Body of pancreas (tissue), 4 donors: ENCODE data around the gene THPO.

ENCODE experiments used
- POLR2A ChIP-seq, 3 donors: fragments of 450-650 bp; IDR thresholded peaks; one replicate each; pipeline ENCODE4 v1.6.1; 2016; ENCODE audit warnings: antibody characterized with exemption in 3 of 3, mild to moderate bottlenecking in 2 of 3
- TF ChIP-seq, protein P1 (sequence below), 7 experiments: fragments of 450-650 bp in 4 of 7; fragments of 200-600 bp in 3 of 7; sonication (generic) in 3 of 7; IDR thresholded peaks; one replicate each; pipeline ENCODE4 v1.5.1; 2016 to 2019; ENCODE audit warnings: antibody characterized with exemption in 7 of 7

DNA sequence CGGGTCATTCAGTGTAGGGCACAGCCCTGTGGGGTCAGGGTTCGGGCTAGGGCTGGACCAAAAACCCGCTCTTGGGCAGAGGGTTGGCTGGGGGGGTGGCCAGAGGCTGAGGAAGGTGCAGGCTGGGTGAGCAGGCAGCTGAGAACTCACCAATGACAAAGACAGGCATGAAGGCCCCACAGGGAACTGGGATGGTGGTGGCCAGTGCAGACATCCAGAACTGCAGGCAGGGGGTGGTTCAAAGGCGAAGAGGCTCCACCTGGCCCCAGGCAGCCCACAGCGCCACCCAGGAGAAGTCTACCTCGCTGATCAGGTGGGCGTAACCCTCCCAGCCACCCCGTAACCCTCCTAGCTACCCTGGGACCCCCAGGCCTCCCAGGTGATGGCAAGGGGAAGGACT is 23.3 kb downstream of the THPO start:
- TF ChIP-seq, protein P1, sequence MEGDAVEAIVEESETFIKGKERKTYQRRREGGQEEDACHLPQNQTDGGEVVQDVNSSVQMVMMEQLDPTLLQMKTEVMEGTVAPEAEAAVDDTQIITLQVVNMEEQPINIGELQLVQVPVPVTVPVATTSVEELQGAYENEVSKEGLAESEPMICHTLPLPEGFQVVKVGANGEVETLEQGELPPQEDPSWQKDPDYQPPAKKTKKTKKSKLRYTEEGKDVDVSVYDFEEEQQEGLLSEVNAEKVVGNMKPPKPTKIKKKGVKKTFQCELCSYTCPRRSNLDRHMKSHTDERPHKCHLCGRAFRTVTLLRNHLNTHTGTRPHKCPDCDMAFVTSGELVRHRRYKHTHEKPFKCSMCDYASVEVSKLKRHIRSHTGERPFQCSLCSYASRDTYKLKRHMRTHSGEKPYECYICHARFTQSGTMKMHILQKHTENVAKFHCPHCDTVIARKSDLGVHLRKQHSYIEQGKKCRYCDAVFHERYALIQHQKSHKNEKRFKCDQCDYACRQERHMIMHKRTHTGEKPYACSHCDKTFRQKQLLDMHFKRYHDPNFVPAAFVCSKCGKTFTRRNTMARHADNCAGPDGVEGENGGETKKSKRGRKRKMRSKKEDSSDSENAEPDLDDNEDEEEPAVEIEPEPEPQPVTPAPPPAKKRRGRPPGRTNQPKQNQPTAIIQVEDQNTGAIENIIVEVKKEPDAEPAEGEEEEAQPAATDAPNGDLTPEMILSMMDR (IDR thresholded peaks at IDR 0.05), result no peak
- no peak for TF ChIP-seq POLR2A (IDR thresholded peaks at IDR 0.05)
